MM.1S (cell line): ENCODE measurements around the gene MR1.

Experiments used
- EZH2 ChIP-seq: fragments of 300-600 bp; sonication (generic); optimal IDR thresholded peaks from 2 replicates; pipeline ENCODE3; 2017; ENCODE audit warnings: low read depth, mild to moderate bottlenecking, antibody characterized with exemption, low read length, mixed read lengths
- TF ChIP-seq, protein P1 (sequence below): fragments of 300-600 bp; sonication (generic); IDR thresholded peaks from 2 replicates; pipeline ENCODE4 v1.5.1; 2016; ENCODE audit warnings: antibody characterized with exemption, low read length, mixed read lengths

DNA sequence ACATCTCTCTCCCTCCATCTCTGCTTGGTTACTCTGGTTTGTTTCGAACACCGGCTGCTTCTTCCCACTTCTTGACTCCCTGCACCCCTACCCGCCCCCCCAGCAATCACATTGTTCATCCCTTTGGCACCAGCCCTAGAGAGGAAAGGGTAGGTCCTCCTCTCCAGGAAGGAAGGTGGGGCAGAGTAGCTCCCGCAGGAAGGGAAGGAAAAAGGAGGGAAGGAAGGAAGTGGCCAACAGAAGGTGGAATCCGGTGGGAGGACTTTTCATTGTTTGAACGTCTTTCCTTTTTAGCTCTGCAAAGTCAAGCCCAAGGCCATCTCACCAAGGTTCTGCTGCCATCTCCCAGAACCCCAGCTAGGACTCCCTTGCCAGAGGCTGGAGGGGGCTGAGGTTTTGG lies 72.7 kb downstream of the MR1 start:
- no peak for TF ChIP-seq EZH2
- TF ChIP-seq, protein P1, sequence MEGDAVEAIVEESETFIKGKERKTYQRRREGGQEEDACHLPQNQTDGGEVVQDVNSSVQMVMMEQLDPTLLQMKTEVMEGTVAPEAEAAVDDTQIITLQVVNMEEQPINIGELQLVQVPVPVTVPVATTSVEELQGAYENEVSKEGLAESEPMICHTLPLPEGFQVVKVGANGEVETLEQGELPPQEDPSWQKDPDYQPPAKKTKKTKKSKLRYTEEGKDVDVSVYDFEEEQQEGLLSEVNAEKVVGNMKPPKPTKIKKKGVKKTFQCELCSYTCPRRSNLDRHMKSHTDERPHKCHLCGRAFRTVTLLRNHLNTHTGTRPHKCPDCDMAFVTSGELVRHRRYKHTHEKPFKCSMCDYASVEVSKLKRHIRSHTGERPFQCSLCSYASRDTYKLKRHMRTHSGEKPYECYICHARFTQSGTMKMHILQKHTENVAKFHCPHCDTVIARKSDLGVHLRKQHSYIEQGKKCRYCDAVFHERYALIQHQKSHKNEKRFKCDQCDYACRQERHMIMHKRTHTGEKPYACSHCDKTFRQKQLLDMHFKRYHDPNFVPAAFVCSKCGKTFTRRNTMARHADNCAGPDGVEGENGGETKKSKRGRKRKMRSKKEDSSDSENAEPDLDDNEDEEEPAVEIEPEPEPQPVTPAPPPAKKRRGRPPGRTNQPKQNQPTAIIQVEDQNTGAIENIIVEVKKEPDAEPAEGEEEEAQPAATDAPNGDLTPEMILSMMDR: no peak
